HG03060 (cell line): Measurements from ENCODE around the gene SGIP1.

Source experiments
- ATAC-seq: cut with Tn5 transposase; IDR thresholded peaks from one replicate; pipeline ENCODE4 v1.9.1; 2021; ENCODE audit warnings: low read depth, moderate number of reproducible peaks; ENCODE audit not compliant: unreplicated experiment

Gene SGIP1

DNA sequence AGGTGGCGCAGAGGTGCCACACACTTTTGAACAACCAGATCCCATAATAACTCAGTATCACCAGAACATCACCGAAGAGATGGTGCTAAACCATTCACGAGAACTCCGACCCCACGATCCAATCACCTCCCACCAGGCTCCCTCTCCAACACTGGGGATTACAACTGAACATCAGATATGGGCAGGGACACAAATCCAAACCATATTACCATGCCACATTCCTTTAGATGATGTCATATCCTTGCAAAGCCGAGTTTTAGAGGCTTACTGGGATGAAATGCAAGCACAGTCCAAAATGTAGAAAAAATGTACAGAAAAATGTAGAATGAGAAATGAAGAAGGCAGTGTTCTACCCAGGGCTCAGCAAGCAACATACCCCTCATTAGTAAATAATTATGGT is 64.7 kb downstream of the SGIP1 start:
- no peak for ATAC-seq

DNA sequence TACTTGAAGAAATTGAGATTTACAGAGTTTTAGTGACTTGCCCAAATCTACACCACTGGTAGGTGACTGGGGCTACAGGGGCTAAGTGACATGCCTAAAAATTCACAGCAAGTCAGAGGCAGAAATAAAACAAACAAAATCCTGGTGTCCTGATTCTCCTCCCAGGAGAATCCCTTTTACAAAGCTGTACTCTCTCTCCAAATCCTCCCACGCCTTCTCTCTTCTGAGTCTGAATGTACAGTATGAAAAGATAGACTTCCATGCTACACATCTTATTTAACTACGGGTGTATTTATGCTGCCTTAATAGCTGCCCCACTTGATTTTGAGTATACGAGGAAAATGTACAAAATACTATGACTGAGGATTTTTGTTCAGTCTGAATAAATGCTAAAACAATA is 65.4 kb downstream of the SGIP1 start:
- ATAC-seq, result no peak

DNA sequence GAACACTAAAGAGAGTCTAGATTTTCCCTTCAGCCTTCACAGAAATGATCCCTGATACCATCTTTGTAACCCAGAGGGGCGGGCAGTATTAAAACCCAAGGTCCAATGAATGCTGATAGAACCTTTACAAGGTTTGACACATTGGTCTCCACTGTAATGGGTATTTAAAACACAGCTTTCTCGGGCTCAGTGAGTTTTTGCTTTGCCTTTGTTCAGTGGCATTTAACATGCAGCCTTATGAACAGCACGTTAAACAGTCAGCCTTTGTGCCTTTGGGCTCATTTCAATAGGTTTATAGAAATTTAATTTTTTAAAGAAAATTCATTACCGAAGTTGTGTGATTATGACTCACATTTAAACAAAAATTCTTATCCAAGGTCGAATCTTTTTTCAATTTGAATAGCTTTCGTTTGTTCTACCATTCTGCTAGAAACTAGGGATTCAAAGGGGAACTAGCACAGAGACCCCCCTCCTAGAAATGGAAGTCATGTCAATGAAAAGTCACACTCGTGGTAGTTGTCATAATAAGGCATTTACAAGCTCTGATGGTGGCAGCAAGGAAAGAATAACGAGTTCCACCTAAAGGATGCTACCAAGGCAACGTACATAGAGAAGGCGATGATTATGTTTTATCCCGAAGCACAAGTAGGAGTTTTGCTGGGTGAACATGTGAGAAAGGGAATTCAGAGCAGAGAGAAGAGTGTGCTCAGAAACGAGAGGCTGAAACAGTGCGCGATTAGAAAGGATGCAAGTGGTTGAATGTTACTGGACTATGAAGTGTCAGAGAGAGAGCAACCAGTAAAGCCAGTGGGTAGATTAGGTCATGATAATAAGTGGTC is 66.2 kb downstream of the SGIP1 start:
- no peak for ATAC-seq

DNA sequence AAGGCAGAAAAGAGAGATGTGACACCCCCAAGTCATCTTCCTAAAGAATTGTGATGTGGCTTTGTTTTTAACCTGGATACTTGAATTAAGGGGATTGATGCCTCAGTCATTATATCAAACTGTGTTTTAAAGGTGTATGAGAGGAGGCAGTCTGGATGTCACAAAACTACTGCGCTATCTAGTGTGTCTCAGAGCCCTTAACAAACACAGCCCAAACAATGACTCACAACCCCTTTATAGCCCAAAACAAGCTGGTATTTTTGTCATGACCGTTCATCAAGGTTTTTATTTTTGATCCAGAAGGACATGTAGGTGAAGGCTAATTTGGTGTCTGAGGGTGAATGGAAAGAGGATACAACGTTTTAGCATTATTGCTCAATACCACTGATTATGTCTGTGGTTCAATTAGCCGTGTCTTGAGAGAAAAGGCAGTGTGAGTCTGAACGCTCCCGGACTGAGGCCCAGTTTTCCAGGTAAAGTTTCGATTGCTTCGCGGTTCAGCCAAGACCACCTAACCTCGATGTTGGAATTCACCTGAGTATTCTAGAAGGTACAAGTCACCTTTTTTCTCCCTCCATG is 71.6 kb downstream of the SGIP1 start:
- no peak for ATAC-seq

DNA sequence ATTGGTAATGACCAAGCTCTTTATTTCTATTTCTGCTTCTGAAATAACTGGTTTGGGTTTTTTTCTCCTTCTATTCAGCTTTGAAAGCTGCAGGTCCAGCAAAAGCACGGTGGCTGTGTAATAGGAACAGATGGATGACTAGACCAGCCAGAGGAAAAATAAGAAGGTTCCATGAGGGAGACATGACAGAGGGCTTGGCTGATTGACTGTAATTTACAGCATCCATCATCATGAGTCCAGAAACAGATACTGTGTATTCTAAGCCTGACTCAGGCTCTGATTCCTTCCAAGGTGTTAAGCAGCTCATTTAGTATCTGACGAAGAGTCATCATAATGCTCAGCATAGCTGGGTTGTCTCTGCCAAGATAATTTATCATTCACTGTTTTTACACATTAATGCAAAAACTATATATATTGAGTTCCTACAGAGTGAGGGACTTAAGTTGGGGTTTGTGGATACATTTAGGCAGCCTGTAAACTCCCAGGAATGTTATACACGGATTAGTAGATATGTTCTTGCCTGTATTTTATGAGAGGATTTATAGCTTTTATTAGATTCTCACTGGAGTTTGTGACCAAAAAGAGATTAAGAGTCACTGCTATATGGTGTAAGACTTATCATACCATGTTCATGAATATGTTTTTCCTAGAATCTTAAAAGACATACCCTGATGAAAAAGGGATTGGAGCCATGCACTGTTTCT is 72.6 kb downstream of the SGIP1 start:
- no peak for ATAC-seq

DNA sequence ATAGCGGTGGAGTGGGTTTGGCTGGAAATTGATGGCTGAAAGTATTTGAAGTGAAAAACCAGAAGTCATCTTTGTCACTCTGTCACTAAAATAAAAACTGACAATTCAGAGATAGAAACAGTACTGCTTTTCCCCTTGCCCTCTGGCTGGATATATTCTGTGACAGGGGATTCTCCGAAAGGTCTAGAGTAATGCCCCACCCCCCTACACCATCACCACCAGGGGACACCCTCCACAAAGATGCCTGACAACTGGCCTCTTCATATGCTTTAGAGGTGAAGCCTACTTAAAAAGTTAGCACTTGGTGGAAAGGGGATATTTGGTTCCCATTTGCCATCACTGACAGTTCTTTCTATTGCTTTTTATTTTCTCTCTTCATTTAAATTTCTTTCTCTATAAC is 73.5 kb downstream of the SGIP1 start:
- ATAC-seq, result no peak

DNA sequence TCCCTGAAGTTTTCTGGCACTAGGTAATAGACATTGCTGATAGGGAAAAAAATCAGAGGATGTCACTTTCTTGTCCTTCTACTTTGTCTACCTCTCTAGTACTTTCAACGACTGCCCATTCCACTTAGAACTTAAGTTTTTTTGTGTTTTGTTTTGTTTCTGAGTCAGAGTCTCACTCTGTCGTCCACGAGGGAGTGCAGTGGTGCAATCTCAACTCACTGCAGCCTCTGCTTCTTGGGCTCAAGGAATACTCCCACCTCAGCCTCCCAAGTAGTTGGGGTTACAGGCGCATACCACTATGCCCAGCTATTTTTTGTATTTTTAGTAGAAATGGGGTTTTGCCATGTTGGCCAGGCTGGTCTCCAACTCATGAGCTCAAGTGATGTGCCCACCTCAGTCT is 79.2 kb downstream of the SGIP1 start:
- ATAC-seq, result no peak

DNA sequence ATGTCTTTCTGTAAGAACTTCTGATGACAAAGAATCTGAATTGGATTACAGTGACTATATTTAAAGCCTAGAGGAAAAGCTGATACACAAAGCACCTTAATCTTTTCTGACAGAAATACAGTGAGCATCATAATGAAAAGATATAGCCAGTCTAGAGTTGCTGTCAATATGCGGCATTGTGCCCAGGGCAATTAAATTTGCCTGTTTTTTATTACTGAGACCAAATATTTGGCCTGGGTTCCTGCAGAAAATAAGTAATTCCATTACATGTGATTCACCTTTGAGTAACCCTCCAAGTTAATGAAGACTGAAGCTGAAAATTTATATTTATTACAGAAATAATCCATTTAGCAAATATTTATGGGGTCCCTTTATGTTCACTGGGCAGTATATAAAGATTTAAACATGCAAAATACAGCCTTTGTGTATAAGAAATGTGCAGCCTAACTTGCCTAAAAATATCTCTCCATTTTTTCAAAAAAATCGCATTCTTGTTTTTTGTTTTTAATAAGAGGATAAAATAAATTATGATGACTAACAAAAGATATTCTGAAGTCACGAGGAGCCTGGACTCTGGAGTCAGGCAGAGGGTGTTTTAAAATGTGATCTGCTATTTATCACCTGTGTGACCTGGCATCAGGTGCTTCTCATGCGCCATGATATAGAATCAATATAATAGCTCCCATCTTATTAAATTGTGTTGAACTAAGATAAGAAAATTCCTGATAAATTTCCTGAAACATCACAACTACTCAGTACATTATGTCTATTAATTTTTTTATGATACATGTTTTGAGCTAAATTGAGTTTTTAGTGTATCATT is 83.6 kb downstream of the SGIP1 start:
- ATAC-seq, result no peak

DNA sequence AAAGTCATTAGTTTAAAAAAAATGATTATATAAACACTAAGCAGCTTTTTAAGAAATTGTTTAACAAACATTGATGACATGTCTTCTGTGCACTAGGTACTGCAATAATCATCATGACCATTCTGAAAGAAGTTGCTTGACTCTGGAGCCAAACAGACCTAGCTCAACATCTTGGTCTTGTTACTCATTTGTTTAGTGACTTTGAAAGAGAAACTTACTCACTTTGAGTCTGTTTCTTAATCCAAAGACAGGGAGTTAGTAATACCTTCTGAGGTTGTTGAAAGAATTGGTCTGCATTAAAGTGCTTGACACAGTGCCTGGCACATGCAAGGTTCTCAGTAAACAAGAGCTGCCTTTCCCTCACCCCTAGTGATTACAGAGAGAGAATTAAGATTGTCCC is 84.4 kb downstream of the SGIP1 start:
- ATAC-seq, result no peak

DNA sequence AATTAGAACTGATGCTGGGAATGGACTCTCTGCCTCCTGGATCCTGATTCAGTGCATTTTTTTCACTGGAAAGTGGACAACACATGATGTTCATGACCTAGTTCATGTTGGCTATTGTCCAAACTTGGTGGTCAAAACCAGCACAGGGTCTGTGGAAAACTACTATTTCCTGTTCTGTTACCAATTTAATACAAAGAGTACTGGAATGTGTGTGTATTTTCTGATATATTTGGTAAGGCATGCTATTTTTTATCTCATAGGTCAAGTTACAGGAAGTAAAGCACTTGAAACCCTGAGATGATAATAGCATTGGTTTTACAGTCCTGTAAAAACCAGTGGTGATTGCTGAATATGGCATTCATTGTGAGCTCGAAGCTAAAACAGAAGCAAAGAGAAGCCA is 89.9 kb downstream of the SGIP1 start:
- ATAC-seq, result no peak

DNA sequence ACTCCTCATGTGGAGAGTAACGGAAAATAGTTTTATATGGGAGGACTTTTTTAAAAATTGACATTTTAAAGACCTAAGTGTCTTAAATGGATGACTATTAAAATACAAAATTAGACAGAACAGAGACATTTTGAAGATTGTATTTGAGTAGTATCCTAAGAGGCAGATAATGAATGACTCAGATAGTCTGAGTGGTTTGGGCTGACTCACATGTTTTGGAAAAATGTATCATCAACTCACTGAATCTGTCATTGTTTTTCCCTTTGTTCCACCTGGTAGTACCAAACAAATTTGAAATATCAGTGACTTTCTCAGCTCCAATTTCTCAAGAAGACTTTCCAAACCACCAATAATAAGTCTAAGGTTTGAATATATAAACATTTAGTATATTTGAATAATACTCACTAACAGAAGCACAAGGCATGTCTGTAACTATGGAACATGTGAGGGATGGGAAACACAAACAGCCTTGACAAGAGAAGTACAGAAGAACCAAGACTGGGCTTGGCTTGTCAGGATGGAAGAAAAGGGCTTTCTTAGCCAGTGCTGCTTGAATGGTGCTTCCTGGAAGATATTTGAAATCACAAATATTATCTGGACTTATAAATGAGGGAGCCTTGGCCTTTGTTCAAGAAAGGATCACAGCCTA is 90.6 kb downstream of the SGIP1 start:
- ATAC-seq, result no peak

DNA sequence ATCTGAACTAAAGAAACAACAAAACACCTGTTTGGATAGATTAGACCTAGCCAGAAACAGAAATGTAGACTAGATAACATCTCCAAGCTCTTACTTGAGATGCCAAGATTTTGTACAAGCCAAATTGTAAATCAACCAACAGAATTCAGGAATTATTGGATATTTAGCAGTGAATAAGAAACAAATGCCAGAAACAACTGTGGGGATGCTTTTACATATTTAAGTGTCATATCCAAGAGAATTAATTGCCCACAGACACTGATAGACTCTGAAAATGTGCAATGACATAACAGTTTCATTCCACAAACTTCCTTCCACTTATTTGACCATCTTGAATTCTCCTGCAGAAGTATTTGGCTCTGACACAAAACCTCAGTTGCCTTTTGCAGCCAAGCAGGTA is 92.3 kb downstream of the SGIP1 start:
- no peak for ATAC-seq

DNA sequence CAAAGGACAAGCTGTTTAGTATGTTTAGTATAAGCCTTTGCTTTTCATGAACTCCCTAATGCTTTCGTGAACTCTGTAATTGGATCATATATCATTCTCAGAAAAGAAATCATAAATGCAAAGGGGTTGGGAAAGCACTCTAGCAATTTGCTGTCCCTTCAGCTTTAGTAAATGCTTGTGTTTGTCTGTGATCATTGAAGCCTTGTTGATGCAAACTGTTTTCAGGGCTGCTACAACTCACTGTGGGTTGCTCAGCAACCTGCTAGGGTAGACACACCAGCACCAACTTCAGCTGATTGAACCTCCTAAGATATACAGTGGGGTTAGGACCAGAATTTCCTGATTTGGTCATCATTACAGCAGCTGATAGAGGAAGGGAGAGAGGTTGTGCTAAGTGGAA is 95.0 kb downstream of the SGIP1 start:
- no peak for ATAC-seq

DNA sequence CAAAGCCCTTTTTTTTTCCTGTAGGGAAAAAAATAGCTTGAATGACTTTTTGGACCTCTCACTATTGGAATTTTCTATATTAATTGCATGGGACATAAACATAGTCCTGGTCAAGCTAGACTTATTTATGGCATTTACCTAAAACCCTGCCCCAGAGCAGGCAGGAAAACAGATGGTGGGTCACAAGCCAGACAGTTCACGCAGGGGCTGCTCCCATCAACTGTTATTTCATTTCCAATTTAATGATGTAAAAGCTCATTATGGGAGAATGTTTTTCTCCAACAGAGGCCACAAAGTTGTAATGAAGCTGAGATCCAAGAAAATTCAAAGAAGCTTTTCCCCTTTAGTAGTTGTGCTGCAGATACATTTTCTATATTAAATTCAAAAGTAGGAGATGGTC is 99.2 kb downstream of the SGIP1 start:
- no peak for ATAC-seq

DNA sequence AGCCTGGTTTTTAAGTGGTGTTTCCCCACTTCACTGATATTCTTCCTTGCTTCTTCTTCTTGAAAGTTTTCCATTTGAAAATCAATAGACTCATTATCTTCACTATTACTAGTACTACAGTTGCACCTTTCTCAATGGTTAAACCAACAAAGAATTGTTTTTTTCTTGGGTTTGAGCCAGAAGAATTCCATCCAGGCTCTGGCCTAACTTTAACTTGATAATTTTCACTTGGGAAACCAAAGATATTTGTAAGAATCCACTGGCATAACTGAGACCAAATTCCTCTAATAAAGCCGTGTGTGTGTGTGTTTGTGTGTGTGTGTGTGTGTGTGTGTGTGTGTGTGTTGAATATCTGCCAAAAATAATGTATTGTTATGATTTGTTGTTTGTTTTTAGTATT is 103.2 kb downstream of the SGIP1 start:
- no peak for ATAC-seq

DNA sequence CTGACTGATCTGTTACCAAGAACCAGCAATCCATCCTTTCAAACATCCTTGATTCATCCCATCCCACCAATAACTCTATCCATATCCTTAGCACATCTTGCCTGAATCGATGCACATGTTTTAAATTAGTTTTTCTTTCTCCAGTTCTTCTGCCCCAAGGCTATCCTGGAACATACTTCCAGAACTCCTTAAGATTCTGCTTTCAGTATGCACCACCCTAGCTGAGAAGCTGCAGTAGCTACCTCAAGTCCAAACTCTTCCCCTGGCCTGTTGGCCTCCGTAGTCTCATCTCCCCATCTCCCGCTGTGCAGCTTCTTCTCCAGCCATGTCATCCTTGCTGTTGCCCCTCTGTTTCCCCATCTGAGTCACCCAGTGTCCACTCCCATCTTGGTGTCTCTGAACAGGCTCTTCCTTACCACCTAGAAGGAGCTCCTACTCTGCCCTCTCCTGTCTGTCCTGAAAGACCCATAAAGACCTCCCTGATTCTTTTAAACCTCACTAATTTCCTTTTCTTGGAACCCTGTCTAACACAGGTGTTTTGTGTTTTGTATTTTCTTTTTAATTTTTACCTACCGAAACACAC is 108.0 kb downstream of the SGIP1 start:
- no peak for ATAC-seq

DNA sequence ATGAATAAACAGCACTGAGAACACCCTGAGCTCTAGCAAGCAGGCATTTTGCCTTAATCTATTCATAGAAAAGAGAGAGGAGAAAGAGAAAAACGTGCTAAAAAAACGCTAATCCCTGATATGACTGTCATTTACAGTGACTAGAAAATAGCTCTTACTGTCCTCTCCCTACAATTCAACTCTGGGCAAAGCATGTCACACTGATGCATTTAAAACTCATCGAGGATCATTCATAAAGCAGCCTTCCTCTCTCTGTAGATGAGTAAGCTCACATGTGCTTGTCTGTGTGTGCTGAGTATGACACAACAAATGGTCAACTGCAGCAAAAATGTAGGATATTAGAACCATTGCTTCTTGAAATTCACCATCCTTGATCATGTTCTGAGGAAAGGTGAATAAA is 109.0 kb downstream of the SGIP1 start:
- ATAC-seq, result no peak

DNA sequence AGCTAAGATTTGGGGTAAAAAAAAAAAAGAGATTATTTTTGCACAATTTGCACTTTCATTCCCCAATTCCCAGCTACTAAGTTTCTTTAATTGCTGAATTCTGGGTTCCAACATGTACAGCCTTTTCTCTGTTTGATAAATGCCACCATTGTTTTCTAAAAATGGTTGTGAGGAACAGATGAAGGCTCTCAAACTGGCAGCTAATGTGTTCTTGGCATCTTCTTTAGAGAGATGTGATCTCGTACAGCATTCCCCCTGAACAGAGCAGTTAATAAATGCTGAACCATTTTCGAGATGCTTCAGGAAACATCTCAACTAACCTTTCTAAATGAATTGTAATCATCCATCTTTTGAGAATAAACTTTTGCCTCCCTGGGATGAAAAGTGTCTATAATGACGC is 110.4 kb downstream of the SGIP1 start:
- ATAC-seq, result no peak

DNA sequence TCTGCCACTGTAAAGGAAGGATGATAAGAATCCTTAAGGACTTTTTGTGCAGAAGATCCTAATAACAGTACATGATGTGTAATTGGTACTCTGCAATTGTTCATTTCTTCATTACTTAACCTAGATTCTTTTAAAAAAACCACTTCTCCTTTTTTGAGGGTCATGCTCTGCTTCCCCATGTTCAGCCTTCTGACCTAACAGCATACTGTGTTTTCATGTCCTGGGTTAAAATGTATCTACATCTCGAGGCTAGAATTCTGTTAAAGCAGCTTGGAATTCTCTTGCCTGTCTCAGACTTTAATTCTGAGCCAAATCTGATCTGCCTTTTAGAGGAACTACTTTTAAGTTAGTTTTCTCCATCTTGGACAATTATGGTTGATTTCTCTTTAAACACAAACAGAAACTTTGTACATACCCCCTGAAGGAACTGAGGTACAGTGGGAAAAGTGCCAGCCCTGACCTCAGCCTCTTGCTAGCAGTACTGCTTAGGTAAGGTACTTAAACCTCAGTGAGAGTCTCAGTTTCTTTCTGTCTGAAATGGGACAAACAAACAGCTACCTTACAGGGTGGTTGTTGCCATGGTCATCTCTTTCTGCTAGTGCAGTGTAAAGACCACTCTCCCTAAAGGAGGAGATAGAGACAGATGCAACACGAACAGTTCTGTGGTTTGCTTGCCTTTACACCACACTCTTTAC is 115.1 kb downstream of the SGIP1 start:
- peak; percentile 78 for ATAC-seq

DNA sequence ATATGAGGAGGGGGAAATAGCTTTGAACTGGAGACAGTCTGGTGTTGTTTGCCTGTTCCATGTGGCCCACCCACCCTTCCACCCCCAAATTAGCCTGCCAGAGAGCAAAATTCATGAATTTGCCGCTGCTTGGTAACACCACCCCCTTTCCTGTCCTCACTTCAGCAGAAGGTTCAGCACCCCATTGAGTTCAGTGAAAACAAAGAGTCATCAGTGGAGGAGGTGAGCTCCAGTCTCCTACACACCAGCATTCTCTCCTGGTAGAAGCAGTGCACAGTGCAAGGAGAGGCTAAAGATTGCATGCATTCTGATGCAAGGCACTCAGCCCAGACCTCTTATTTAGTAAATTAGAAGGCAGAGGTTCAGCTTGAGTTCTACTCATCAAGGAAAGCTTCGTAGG is 118.6 kb downstream of the SGIP1 start:
- ATAC-seq, result no peak
